IMR-90 (cell line): Measurements from ENCODE around the gene CREG2.

ENCODE experiments used
- CEBPB ChIP-seq: IDR thresholded peaks from 2 replicates; pipeline ENCODE4 v1.6.1; 2012; ENCODE audit warnings: low read depth, low read length, improper control_type of control experiment
- FOS ChIP-seq: fragments of 150-350 bp; IDR thresholded peaks from 2 replicates; pipeline ENCODE4 v1.6.1; 2016; ENCODE audit warnings: low read depth, low read length
- MAFK ChIP-seq: IDR thresholded peaks from 2 replicates; pipeline ENCODE4 v1.6.1; 2012; ENCODE audit warnings: low read depth, low read length, improper control_type of control experiment
- MAZ ChIP-seq: IDR thresholded peaks from 2 replicates; pipeline ENCODE4 v1.6.1; 2012; ENCODE audit warnings: low read depth, mild to moderate bottlenecking, low read length, improper control_type of control experiment, moderate library complexity, borderline replicate concordance
- POLR2A ChIP-seq: IDR thresholded peaks from 2 replicates; pipeline ENCODE4 v1.6.1; 2012; ENCODE audit warnings: mild to moderate bottlenecking, low read depth, low read length
- RAD21 ChIP-seq: IDR thresholded peaks from 2 replicates; pipeline ENCODE4 v1.6.1; 2012; ENCODE audit warnings: low read length, improper control_type of control experiment
- RCOR1 ChIP-seq: IDR thresholded peaks from 2 replicates; pipeline ENCODE4 v1.6.1; 2012; ENCODE audit warnings: mild to moderate bottlenecking, low read length, improper control_type of control experiment; ENCODE audit not compliant: insufficient replicate concordance
- RFX5 ChIP-seq: IDR thresholded peaks from 2 replicates; pipeline ENCODE4 v1.8.0; 2012; ENCODE audit warnings: low read depth, mild to moderate bottlenecking, low read length, moderate library complexity
- SMC3 ChIP-seq: fragments of 150-350 bp; IDR thresholded peaks from 2 replicates; pipeline ENCODE4 v1.6.1; 2016; ENCODE audit warnings: low read depth, mild to moderate bottlenecking, antibody characterized with exemption, low read length, moderate library complexity
- USF2 ChIP-seq: fragments of 150-350 bp; IDR thresholded peaks from 2 replicates; pipeline ENCODE4 v1.6.1; 2017; ENCODE audit warnings: mild to moderate bottlenecking, antibody characterized with exemption, low read length, low read depth
- TF ChIP-seq, protein P1 (sequence below): conservative IDR thresholded peaks from 2 replicates; pipeline ENCODE4 v1.5.1; 2012; ENCODE audit warnings: mild to moderate bottlenecking, low read depth, low read length, improper control_type of control experiment

- TF ChIP-seq, protein P1, sequence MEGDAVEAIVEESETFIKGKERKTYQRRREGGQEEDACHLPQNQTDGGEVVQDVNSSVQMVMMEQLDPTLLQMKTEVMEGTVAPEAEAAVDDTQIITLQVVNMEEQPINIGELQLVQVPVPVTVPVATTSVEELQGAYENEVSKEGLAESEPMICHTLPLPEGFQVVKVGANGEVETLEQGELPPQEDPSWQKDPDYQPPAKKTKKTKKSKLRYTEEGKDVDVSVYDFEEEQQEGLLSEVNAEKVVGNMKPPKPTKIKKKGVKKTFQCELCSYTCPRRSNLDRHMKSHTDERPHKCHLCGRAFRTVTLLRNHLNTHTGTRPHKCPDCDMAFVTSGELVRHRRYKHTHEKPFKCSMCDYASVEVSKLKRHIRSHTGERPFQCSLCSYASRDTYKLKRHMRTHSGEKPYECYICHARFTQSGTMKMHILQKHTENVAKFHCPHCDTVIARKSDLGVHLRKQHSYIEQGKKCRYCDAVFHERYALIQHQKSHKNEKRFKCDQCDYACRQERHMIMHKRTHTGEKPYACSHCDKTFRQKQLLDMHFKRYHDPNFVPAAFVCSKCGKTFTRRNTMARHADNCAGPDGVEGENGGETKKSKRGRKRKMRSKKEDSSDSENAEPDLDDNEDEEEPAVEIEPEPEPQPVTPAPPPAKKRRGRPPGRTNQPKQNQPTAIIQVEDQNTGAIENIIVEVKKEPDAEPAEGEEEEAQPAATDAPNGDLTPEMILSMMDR = no peak
- TF ChIP-seq RAD21 = no peak
- TF ChIP-seq RFX5 = no peak
- TF ChIP-seq RCOR1 = no peak
- no peak for TF ChIP-seq POLR2A
- TF ChIP-seq MAZ = no peak
- no peak for TF ChIP-seq CEBPB
- TF ChIP-seq MAFK = no peak
- no peak for TF ChIP-seq FOS
- TF ChIP-seq SMC3 = no peak
- TF ChIP-seq USF2 = no peak
Measured at GRCh38 chr2:101415884-101416283, 28.6 kb upstream of the CREG2 start.
